ENCODE data around the gene BAG2. TPM values are rescaled to one million over a fixed set of nuclear protein-coding genes. Genes with fewer than 3 reads are reported as not detected.

The BAG2 gene
- total and polyA plus RNA-seq, 2 of the 13 experiments (the other 11 are each of a cell fraction or from before 2014, with no cell fraction given): 5.7 to 15.1 TPM

DNA sequence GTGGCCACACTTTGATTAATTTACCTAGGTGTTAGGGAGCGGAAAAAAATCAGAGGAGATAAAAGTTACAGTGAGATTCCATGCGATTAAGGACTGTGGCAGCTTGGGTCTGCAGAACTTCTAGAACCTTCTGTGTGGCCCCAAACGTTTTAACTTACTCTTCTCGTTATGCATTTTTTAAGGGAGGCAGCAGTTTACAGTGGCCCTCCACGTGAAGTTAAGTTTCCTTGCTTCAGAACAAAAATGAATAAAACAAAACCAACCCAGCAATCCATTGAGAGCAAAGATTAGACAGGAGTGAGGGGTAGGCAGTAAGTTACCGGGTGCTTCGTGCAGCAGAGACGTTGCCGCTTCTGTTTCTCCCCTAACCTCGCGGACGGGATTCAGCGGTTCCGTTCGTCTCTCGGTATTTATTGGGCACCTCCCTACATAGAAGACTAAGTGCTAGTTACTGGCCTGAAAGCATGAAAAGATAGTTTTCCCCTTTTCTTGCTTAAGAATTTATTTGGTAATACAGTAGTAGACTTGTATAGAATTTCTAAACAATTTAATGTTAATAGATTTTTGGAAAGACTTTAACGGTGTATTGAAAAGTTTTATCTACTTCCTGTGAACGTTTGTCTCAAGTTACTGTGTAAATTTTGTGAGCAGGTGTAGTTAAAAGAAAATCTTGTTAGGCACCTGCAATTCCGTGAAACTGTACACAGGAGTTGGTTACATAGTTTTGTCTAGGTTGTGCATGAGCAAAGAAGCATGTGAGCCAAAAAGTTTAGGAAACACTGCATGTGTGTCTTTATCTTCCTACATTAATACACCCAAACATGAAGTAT is 1.1 kb downstream of the BAG2 start:
- Histone ChIP-seq H3K9me3 (ENCODE audit: low read length) (no peaks in the 10 kb centered on the region), H3K4me1 (ENCODE audit: insufficient read depth, low read length) (peaks cover 48% of the 10 kb centered on the region), H3K4me2 (ENCODE audit: low read depth, low read length) (peak overlapping the region; percentile 97), H3K27ac (ENCODE audit: extremely low read length, insufficient read depth, low read length) (peak overlapping the region; percentile 94), H3K4me3 (replicated peaks in 1 of 3; ENCODE audit: insufficient read depth in 1 of 3, low read depth in 2 of 3, low read length in 3 of 3) (peak overlapping the region; percentile 69 to 90 (median 72)), H2AFZ (ENCODE audit: low read length) (peak overlapping the region; percentile 48), H3K9ac (ENCODE audit: insufficient read depth, low read depth, low read length) (peak overlapping the region; percentile 89), H4K20me1 (ENCODE audit: insufficient read depth, low read length) (no peaks in the 10 kb centered on the region), H3K79me2 (ENCODE audit: insufficient read depth, low read length) (peaks cover 56% of the 10 kb centered on the region), H3K36me3 (replicated peaks in 1 of 2; ENCODE audit: control insufficient read depth in 1 of 2, insufficient read depth in 2 of 2, low read length in 2 of 2) (peaks cover 0 to under 1% of the 10 kb centered on the region in 2 experiments; a peak in 2 of 5 replicates), H3K27me3 (ENCODE audit: control insufficient read depth in 1 of 2, insufficient read depth in 2 of 2, low read length in 2 of 2) (no peaks in the 10 kb centered on the region; a peak in 1 of 5 replicates)
- intact Hi-C loops (cut with micrococcal nuclease; ENCODE audit: unreplicated experiment) (loop anchor here (2.0 to 5.0 kb wide), 6 partner anchors 30 to 271 kb away; partner anchors contain the start of genes BEND6, PRIM2 and RAB23), in situ Hi-C loops (cut with HindIII; ENCODE audit: extremely low pct_ligation_motif_present, low pct_unique_long_range_greater_than_20kb) (no loop called here)
- ChIA-PET CTCF (ENCODE audit: low intra/inter-chr PET ratio, low total read pairs) (interaction anchor here (1.1 kb wide), 1 partner anchor 81 kb away, joined by 3 read pairs; no protein-coding TSS in a partner anchor), POLR2A (interaction anchor here (1.1 to 2.2 kb wide), 6 partner anchors 12 to 127 kb away, joined by 3 to 13 read pairs (median 6); partner anchors contain the start of genes KIAA1586, RAB23 and ZNF451)
- FAIRE-seq: no peak
- DNase-seq (ENCODE audit: low spot score): peak; percentile 34
- peak; percentile 35 for ATAC-seq
- TSS peak; percentile 50 for BruUV-seq (replicated peaks)
- WGBS (ENCODE audit: low lambda C conversion rate): 1% methylated on average over 19 of the region's 19 CpGs
- TF ChIP-seq ZNF343 (CRISPR knock-in tag; IDR thresholded peaks at IDR 0.05): peak; percentile 14; the same call in 1 of the 2 replicates
- TF ChIP-seq ZNF33B (CRISPR knock-in tag; IDR thresholded peaks at IDR 0.05): 0 out of 2 replicates have a peak, but pooled peaks have one; percentile 47
- no peak for TF ChIP-seq SOX13 (IDR thresholded peaks at IDR 0.05)
- 0 out of 4 replicates have a peak, but pooled peaks of 1 of the 2 experiments have one; percentile 18 for TF ChIP-seq SOX13 (CRISPR knock-in tag; conservative IDR thresholded peaks at IDR 0.05 in 1 of 2, IDR thresholded peaks at IDR 0.05 in 1 of 2)
- 0 out of 2 replicates have a peak, but pooled peaks have one; percentile 18 for TF ChIP-seq RARG (CRISPR knock-in tag; IDR thresholded peaks at IDR 0.05; ENCODE audit: low read depth)
- 0 out of 2 replicates have a peak, but pooled peaks have one; percentile 0 for TF ChIP-seq NFYC (CRISPR knock-in tag; IDR thresholded peaks at IDR 0.05)
- no peak for TF ChIP-seq ATRX (CRISPR knock-in tag; IDR thresholded peaks at IDR 0.05; ENCODE audit: borderline replicate concordance)
- peak; percentile 10; the same call in 1 of the 2 replicates for TF ChIP-seq SAP130 (CRISPR knock-in tag; IDR thresholded peaks at IDR 0.05; ENCODE audit: low read depth)
- no peak for TF ChIP-seq RFX3 (CRISPR knock-in tag; IDR thresholded peaks at IDR 0.05)
- no peak for TF ChIP-seq SP1 (IDR thresholded peaks at IDR 0.05)
- no peak for TF ChIP-seq SP1 (CRISPR knock-in tag; IDR thresholded peaks at IDR 0.05)
- TF ChIP-seq, protein P1, sequence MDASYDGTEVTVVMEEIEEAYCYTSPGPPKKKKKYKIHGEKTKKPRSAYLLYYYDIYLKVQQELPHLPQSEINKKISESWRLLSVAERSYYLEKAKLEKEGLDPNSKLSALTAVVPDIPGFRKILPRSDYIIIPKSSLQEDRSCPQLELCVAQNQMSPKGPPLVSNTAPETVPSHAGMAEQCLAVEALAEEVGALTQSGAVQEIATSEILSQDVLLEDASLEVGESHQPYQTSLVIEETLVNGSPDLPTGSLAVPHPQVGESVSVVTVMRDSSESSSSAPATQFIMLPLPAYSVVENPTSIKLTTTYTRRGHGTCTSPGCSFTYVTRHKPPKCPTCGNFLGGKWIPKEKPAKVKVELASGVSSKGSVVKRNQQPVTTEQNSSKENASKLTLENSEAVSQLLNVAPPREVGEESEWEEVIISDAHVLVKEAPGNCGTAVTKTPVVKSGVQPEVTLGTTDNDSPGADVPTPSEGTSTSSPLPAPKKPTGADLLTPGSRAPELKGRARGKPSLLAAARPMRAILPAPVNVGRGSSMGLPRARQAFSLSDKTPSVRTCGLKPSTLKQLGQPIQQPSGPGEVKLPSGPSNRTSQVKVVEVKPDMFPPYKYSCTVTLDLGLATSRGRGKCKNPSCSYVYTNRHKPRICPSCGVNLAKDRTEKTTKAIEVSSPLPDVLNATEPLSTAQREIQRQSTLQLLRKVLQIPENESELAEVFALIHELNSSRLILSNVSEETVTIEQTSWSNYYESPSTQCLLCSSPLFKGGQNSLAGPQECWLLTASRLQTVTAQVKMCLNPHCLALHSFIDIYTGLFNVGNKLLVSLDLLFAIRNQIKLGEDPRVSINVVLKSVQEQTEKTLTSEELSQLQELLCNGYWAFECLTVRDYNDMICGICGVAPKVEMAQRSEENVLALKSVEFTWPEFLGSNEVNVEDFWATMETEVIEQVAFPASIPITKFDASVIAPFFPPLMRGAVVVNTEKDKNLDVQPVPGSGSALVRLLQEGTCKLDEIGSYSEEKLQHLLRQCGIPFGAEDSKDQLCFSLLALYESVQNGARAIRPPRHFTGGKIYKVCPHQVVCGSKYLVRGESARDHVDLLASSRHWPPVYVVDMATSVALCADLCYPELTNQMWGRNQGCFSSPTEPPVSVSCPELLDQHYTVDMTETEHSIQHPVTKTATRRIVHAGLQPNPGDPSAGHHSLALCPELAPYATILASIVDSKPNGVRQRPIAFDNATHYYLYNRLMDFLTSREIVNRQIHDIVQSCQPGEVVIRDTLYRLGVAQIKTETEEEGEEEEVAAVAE (CRISPR knock-in tag; IDR thresholded peaks at IDR 0.05; ENCODE audit: borderline replicate concordance): 0 out of 2 replicates have a peak, but pooled peaks have one; percentile 24
- TF ChIP-seq, protein P2, sequence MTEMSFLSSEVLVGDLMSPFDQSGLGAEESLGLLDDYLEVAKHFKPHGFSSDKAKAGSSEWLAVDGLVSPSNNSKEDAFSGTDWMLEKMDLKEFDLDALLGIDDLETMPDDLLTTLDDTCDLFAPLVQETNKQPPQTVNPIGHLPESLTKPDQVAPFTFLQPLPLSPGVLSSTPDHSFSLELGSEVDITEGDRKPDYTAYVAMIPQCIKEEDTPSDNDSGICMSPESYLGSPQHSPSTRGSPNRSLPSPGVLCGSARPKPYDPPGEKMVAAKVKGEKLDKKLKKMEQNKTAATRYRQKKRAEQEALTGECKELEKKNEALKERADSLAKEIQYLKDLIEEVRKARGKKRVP (CRISPR knock-in tag; IDR thresholded peaks at IDR 0.05): 0 out of 4 replicates have a peak, but pooled peaks of 1 of the 2 experiments have one; percentile 33
- TF ChIP-seq, protein P3, sequence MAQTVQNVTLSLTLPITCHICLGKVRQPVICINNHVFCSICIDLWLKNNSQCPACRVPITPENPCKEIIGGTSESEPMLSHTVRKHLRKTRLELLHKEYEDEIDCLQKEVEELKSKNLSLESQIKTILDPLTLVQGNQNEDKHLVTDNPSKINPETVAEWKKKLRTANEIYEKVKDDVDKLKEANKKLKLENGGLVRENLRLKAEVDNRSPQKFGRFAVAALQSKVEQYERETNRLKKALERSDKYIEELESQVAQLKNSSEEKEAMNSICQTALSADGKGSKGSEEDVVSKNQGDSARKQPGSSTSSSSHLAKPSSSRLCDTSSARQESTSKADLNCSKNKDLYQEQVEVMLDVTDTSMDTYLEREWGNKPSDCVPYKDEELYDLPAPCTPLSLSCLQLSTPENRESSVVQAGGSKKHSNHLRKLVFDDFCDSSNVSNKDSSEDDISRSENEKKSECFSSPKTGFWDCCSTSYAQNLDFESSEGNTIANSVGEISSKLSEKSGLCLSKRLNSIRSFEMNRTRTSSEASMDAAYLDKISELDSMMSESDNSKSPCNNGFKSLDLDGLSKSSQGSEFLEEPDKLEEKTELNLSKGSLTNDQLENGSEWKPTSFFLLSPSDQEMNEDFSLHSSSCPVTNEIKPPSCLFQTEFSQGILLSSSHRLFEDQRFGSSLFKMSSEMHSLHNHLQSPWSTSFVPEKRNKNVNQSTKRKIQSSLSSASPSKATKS (CRISPR knock-in tag; IDR thresholded peaks at IDR 0.05): 0 out of 2 replicates have a peak, but pooled peaks have one; percentile 62
- 0 out of 2 replicates have a peak, but pooled peaks have one; percentile 0 for TF ChIP-seq ZNF224 (CRISPR knock-in tag; IDR thresholded peaks at IDR 0.05)
- TF ChIP-seq POLR2A (IDR thresholded peaks at IDR 0.05; ENCODE audit: insufficient read depth in 1 of 2, low read depth in 2 of 2, low read length in 2 of 2): peak in 1 of 2 experiments; percentile 33; a peak in 1 of 4 replicates

All from HepG2 (cell line).